ENCODE measurements around the gene PSMA2.

DNA sequence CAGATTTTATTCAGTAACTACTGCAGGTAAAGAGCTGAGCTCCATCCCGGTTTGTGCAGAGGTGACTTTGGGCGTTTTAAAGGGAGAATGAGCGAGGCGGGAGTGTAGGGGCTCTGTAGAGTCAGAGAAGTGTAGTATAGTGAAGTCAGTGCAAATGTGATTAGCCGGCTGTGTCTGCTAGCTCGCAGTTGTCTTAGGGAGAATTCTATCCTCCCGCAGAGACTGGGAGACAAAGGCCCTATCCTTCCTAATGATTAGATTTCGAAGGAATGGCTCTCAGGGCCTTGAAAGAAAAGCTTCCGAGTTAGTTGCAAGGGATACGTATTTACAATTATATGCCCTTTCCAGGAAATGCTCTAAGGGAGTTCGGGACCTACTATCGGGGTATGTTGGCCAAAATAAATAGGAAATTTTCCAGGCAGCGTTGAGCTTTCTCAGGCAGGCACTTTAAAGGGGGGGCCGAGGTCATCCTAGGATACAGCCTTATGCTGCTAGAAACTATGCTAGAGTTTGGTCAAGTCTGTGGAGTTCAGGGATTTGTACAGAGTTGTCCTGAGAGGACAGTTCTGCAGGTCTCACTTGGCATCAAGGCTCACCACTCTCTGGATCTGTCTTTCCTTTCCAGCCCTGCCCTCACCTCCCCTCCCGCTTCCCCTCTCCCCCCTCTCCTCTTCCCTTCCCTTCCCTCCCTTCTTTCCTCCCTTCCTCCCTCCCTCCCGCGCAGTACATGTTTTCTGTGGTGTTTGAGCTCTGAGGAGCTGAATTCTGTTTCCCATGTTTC lies 1.0 kb upstream of the PSMA2 start:
- TF ChIP-seq, protein P1, sequence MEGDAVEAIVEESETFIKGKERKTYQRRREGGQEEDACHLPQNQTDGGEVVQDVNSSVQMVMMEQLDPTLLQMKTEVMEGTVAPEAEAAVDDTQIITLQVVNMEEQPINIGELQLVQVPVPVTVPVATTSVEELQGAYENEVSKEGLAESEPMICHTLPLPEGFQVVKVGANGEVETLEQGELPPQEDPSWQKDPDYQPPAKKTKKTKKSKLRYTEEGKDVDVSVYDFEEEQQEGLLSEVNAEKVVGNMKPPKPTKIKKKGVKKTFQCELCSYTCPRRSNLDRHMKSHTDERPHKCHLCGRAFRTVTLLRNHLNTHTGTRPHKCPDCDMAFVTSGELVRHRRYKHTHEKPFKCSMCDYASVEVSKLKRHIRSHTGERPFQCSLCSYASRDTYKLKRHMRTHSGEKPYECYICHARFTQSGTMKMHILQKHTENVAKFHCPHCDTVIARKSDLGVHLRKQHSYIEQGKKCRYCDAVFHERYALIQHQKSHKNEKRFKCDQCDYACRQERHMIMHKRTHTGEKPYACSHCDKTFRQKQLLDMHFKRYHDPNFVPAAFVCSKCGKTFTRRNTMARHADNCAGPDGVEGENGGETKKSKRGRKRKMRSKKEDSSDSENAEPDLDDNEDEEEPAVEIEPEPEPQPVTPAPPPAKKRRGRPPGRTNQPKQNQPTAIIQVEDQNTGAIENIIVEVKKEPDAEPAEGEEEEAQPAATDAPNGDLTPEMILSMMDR (IDR thresholded peaks at IDR 0.05) = no peak
- TF ChIP-seq NFE2L1 (CRISPR knock-in tag; IDR thresholded peaks at IDR 0.05) (no peak), JUN (CRISPR knock-in tag; IDR thresholded peaks at IDR 0.05) (no peak), ELF4 (CRISPR knock-in tag; IDR thresholded peaks at IDR 0.05; ENCODE audit: low read depth) (no peak), CREB1 (CRISPR knock-in tag; IDR thresholded peaks at IDR 0.05) (no peak), TEAD4 (CRISPR knock-in tag; IDR thresholded peaks at IDR 0.05) (no peak), ZNF232 (CRISPR knock-in tag; IDR thresholded peaks at IDR 0.05) (no peak)
- TF ChIP-seq, protein P2, sequence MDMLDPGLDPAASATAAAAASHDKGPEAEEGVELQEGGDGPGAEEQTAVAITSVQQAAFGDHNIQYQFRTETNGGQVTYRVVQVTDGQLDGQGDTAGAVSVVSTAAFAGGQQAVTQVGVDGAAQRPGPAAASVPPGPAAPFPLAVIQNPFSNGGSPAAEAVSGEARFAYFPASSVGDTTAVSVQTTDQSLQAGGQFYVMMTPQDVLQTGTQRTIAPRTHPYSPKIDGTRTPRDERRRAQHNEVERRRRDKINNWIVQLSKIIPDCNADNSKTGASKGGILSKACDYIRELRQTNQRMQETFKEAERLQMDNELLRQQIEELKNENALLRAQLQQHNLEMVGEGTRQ (CRISPR knock-in tag; IDR thresholded peaks at IDR 0.05) = no peak
- TF ChIP-seq, protein P3, sequence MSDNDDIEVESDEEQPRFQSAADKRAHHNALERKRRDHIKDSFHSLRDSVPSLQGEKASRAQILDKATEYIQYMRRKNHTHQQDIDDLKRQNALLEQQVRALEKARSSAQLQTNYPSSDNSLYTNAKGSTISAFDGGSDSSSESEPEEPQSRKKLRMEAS (CRISPR knock-in tag; IDR thresholded peaks at IDR 0.05) = no peak
- TF ChIP-seq, protein P4, sequence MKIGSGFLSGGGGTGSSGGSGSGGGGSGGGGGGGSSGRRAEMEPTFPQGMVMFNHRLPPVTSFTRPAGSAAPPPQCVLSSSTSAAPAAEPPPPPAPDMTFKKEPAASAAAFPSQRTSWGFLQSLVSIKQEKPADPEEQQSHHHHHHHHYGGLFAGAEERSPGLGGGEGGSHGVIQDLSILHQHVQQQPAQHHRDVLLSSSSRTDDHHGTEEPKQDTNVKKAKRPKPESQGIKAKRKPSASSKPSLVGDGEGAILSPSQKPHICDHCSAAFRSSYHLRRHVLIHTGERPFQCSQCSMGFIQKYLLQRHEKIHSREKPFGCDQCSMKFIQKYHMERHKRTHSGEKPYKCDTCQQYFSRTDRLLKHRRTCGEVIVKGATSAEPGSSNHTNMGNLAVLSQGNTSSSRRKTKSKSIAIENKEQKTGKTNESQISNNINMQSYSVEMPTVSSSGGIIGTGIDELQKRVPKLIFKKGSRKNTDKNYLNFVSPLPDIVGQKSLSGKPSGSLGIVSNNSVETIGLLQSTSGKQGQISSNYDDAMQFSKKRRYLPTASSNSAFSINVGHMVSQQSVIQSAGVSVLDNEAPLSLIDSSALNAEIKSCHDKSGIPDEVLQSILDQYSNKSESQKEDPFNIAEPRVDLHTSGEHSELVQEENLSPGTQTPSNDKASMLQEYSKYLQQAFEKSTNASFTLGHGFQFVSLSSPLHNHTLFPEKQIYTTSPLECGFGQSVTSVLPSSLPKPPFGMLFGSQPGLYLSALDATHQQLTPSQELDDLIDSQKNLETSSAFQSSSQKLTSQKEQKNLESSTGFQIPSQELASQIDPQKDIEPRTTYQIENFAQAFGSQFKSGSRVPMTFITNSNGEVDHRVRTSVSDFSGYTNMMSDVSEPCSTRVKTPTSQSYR (CRISPR knock-in tag; IDR thresholded peaks at IDR 0.05) = no peak
- TF ChIP-seq, protein P5, sequence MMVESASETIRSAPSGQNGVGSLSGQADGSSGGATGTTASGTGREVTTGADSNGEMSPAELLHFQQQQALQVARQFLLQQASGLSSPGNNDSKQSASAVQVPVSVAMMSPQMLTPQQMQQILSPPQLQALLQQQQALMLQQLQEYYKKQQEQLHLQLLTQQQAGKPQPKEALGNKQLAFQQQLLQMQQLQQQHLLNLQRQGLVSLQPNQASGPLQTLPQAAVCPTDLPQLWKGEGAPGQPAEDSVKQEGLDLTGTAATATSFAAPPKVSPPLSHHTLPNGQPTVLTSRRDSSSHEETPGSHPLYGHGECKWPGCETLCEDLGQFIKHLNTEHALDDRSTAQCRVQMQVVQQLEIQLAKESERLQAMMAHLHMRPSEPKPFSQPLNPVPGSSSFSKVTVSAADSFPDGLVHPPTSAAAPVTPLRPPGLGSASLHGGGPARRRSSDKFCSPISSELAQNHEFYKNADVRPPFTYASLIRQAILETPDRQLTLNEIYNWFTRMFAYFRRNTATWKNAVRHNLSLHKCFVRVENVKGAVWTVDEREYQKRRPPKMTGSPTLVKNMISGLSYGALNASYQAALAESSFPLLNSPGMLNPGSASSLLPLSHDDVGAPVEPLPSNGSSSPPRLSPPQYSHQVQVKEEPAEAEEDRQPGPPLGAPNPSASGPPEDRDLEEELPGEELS (CRISPR knock-in tag; IDR thresholded peaks at IDR 0.05) = no peak
